HCT116 (cell line): Measurements from ENCODE around the gene RBM44. TPM values are rescaled to one million over a fixed set of nuclear protein-coding genes. Genes with fewer than 3 reads are reported as not detected.

Experiments used
- ATAC-seq: fragments of 200-7000 bp; cut with Tn5 transposase; 2 replicates; pipeline ENCODE4 v1.9.1; 2020; ENCODE audit warnings: mild to moderate bottlenecking, moderate library complexity
- BruUV-seq: library from RNA; stranded (reverse); fragments of 400-500 nt; replicated peaks from 2 replicates; lab custom pipeline; 2021; lab: Mats Ljungman, UMichigan
- CTCF ChIA-PET: fragments of 300-600 bp; sonication (Branson Sonifier 250); formaldehyde crosslinking; loops from one replicate; lab custom pipeline; 2021; ENCODE audit warnings: antibody characterized with exemption; lab: Charles Lee
- POLR2A ChIA-PET: fragments of 300-600, 350-600 bp; sonication (Branson Sonifier 250); formaldehyde crosslinking; loops from one replicate; lab custom pipeline; 2021; ENCODE audit warnings: antibody characterized with exemption; lab: Charles Lee
- RAD21 ChIA-PET, 2 experiments: fragments of 300-600 bp; sonication (Branson Sonifier 250); formaldehyde crosslinking; loops; one replicate each; lab custom pipeline; 2023; ENCODE audit warnings: low total read pairs in 2 of 2; ENCODE audit not compliant: uncharacterized antibody in 2 of 2, unreplicated experiment in 2 of 2, low non-redundant PET in 1 of 2; lab: Charles Lee
- DNase-seq: peaks from one replicate; pipeline ENCODE4 v3.0.0-alpha.2; 2010; ENCODE audit warnings: low read depth, low spot score
- H2AFZ ChIP-seq: fragments of 200-600 bp; shearing (Covaris generic), sonication (generic); 2 replicates; pipeline ENCODE4 v1.6.1; 2017; ENCODE audit warnings: low read depth, mixed run types, mixed read lengths, antibody characterized with exemption, low read length; ENCODE audit not compliant: poor library complexity, severe bottlenecking
- H3K27ac ChIP-seq: 2 replicates; pipeline ENCODE4 v1.5.1; 2012; ENCODE audit warnings: low read depth, low read length
- H3K27me3 ChIP-seq: fragments of 200-600 bp; sonication (generic); 2 replicates; pipeline ENCODE4 v1.6.1; 2016; ENCODE audit warnings: mixed run types, low read length, mixed read lengths; ENCODE audit not compliant: insufficient read depth
- H3K36me3 ChIP-seq, 2 experiments: fragments of 200-500 bp in 1 of 2; fragments of 200-600 bp in 1 of 2; sonication (Bioruptor generic) in 1 of 2; sonication (generic) in 1 of 2; 2 replicates each; pipeline versions ENCODE4 v1.5.1 to v1.6.1; 2014 to 2016; ENCODE audit warnings: low read length in 2 of 2, inconsistent platforms in 1 of 2, mixed read lengths in 1 of 2, mixed run types in 1 of 2; ENCODE audit not compliant: insufficient read depth in 2 of 2, control insufficient read depth in 1 of 2
- H3K4me1 ChIP-seq, 2 experiments: fragments of 200-600 bp in 1 of 2; sonication (generic) in 1 of 2; 2 replicates each; pipeline versions ENCODE4 v1.5.1 to v1.6.1; 2012 to 2017; ENCODE audit warnings: low read length in 2 of 2, inconsistent platforms in 1 of 2, mild to moderate bottlenecking in 1 of 2, mixed read lengths in 1 of 2, mixed run types in 1 of 2, moderate library complexity in 1 of 2; ENCODE audit not compliant: insufficient read depth in 2 of 2, control insufficient read depth in 1 of 2
- H3K4me2 ChIP-seq: fragments of 200-600 bp; sonication (generic); 2 replicates; pipeline ENCODE4 v1.6.1; 2017; ENCODE audit warnings: mixed run types, low read length, mixed read lengths
- H3K4me3 ChIP-seq, 2 experiments: fragments of 200-600 bp in 1 of 2; sonication (generic) in 1 of 2; replicated peaks in 1 of 2; 2 replicates each; pipeline ENCODE4 v1.5.1; 2011 to 2016; ENCODE audit warnings: low read length in 2 of 2, control low read depth in 1 of 2, low read depth in 1 of 2, mild to moderate bottlenecking in 1 of 2, mixed read lengths in 1 of 2, mixed run types in 1 of 2
- H3K79me2 ChIP-seq: fragments of 200-600 bp; sonication (generic); 2 replicates; pipeline ENCODE4 v1.6.1; 2017; ENCODE audit warnings: mild to moderate bottlenecking, mixed run types, low read length, moderate library complexity, mixed read lengths; ENCODE audit not compliant: insufficient read depth
- H3K9ac ChIP-seq: fragments of 200-600 bp; sonication (generic); 2 replicates; pipeline ENCODE4 v1.6.1; 2016; ENCODE audit warnings: low read length, mixed read lengths
- H3K9me2 ChIP-seq: fragments of 200-600 bp; sonication (generic), shearing (Covaris generic); 2 replicates; pipeline ENCODE4 v1.6.1; 2017; ENCODE audit warnings: mixed run types, mild to moderate bottlenecking, moderate library complexity; ENCODE audit not compliant: insufficient read depth
- H3K9me3 ChIP-seq, 2 experiments: fragments of 200-500 bp in 1 of 2; fragments of 200-600 bp in 1 of 2; sonication (Bioruptor generic) in 1 of 2; sonication (generic) in 1 of 2; 2 replicates each; pipeline ENCODE4 v1.6.1; 2014 to 2017; ENCODE audit warnings: low read length in 2 of 2, mixed read lengths in 2 of 2, inconsistent platforms in 1 of 2, low read depth in 1 of 2, mild to moderate bottlenecking in 1 of 2, mixed run types in 1 of 2, moderate library complexity in 1 of 2; ENCODE audit not compliant: control insufficient read depth in 1 of 2, insufficient read depth in 1 of 2
- H4K20me1 ChIP-seq: fragments of 200-600 bp; sonication (generic), shearing (Covaris generic); 2 replicates; pipeline ENCODE4 v1.6.1; 2017; ENCODE audit warnings: mixed run types, mild to moderate bottlenecking, moderate library complexity; ENCODE audit not compliant: insufficient read depth
- CEBPB ChIP-seq: IDR thresholded peaks from 2 replicates; pipeline ENCODE4 v1.6.1; 2012; ENCODE audit warnings: low read depth
- CTCF ChIP-seq, 3 experiments: fragments of 200-600 bp in 1 of 3; sonication (generic) in 1 of 3; IDR thresholded peaks in 2 of 3; conservative IDR thresholded peaks in 1 of 3; 2 replicates each; pipeline ENCODE4 v1.5.1; 2012 to 2017; ENCODE audit warnings: low read depth in 2 of 3, low read length in 2 of 3, antibody characterized with exemption in 1 of 3, borderline replicate concordance in 1 of 3, control low read depth in 1 of 3, mild to moderate bottlenecking in 1 of 3, mixed read lengths in 1 of 3, mixed run types in 1 of 3, moderate library complexity in 1 of 3; ENCODE audit not compliant: insufficient read depth in 1 of 3
- EGR1 ChIP-seq: IDR thresholded peaks from 2 replicates; pipeline ENCODE4 v1.6.1; 2012; ENCODE audit warnings: low read depth
- EZH2 ChIP-seq: fragments of 200-600 bp; sonication (generic); IDR thresholded peaks from 2 replicates; pipeline ENCODE4 v1.6.1; 2017; ENCODE audit warnings: antibody characterized with exemption, mixed run types
- POLR2A ChIP-seq: IDR thresholded peaks from 2 replicates; pipeline ENCODE4 v1.7.0; 2011; ENCODE audit warnings: borderline replicate concordance; ENCODE audit not compliant: insufficient read depth, insufficient read length; ENCODE audit errors: extremely low read depth
- TCF7L2 ChIP-seq: IDR thresholded peaks from 2 replicates; pipeline ENCODE4 v1.7.0; 2011; ENCODE audit warnings: borderline replicate concordance, inconsistent platforms; ENCODE audit not compliant: insufficient read depth, insufficient read length; ENCODE audit errors: extremely low read depth
- ZFX ChIP-seq: fragments of 450-650 bp; IDR thresholded peaks from 2 replicates; pipeline ENCODE4 v1.6.1; 2017
- ZNF274 ChIP-seq: fragments of 200-500 bp; sonication (Bioruptor generic); IDR thresholded peaks from 2 replicates; pipeline ENCODE4 v1.6.1; 2014; ENCODE audit warnings: mild to moderate bottlenecking, low read depth, low read length, inconsistent platforms
- intact Hi-C: fragments of 100-400 bp; cut with micrococcal nuclease; formaldehyde crosslinking; loops from 2 replicates; pipeline ENCODE4 v1.10.0; 2022
- total RNA-seq: library from RNA; stranded (reverse); gene quantifications from one replicate; pipeline ENCODE4 v1.2.1, GENCODE V29; 2021; ENCODE audit not compliant: unreplicated experiment
- TF ChIP-seq, protein P1 (sequence below): IDR thresholded peaks from 2 replicates; pipeline ENCODE4 v1.6.1; 2011; ENCODE audit warnings: mild to moderate bottlenecking, low read length, moderate library complexity; ENCODE audit not compliant: insufficient replicate concordance; ENCODE audit errors: extremely low read depth

RBM44 gene
- total RNA-seq, 1 experiment from 2014 or later: 0.54 TPM

GRCh38 chr2:237752761-237753165 lies 45.8 kb upstream of the RBM44 start:
- H3K9me3 ChIP-seq: no peaks in the 10 kb centered on the region
- no peaks in the 10 kb centered on the region; the same call in 1 of the 2 replicates for H3K79me2 ChIP-seq
- BruUV-seq: no TSS peak
- H3K4me3 ChIP-seq: no peak overlapping the region
- intact Hi-C loops: no loop called here
- no peak overlapping the region for H3K4me2 ChIP-seq
- ChIA-PET CTCF (no interaction called here), RAD21 (no interaction called here), POLR2A (no interaction called here)
- TF ChIP-seq, protein P1, sequence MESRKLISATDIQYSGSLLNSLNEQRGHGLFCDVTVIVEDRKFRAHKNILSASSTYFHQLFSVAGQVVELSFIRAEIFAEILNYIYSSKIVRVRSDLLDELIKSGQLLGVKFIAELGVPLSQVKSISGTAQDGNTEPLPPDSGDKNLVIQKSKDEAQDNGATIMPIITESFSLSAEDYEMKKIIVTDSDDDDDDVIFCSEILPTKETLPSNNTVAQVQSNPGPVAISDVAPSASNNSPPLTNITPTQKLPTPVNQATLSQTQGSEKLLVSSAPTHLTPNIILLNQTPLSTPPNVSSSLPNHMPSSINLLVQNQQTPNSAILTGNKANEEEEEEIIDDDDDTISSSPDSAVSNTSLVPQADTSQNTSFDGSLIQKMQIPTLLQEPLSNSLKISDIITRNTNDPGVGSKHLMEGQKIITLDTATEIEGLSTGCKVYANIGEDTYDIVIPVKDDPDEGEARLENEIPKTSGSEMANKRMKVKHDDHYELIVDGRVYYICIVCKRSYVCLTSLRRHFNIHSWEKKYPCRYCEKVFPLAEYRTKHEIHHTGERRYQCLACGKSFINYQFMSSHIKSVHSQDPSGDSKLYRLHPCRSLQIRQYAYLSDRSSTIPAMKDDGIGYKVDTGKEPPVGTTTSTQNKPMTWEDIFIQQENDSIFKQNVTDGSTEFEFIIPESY: no peak
- no peak for TF ChIP-seq EGR1
- no peak for TF ChIP-seq EZH2
- no peak for TF ChIP-seq ZNF274
- TF ChIP-seq POLR2A: no peak
- no peak for TF ChIP-seq TCF7L2
- TF ChIP-seq ZFX: no peak
- no peak for TF ChIP-seq CEBPB
- DNase-seq: no peak
- H3K9me2 ChIP-seq: no peaks in the 10 kb centered on the region
- H4K20me1 ChIP-seq: no peaks in the 10 kb centered on the region; the same call in 1 of the 2 replicates
- H3K9ac ChIP-seq: no peak overlapping the region
- H2AFZ ChIP-seq: no peak overlapping the region
- ATAC-seq: no peak
- no peaks in the 10 kb centered on the region for H3K27me3 ChIP-seq
- H3K36me3 ChIP-seq: peaks cover 28 to 45% of the 10 kb centered on the region in 2 experiments
- no peak overlapping the region for H3K27ac ChIP-seq
- H3K4me1 ChIP-seq: no peaks in the 10 kb centered on the region

DNA sequence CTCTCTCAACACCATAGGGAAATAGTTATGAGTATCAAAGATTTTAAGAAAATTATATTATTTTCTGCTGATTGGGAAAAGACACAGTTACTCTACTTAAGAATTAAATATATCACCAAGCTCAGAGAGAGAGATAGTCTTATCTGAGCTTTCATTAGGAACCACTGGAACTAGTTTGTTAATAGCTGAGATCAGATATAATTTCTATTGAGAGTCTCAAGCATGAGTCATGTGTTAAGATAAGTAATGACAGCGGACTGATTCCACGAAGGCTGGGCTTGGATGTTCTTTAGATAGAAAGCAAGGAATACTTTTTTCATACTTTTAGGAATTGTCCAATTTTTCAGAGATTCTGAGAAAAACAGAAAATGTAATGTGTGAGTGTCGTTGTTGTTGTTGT lies 44.4 kb upstream of the RBM44 start:
- Histone ChIP-seq H3K9me2 (no peaks in the 10 kb centered on the region), H3K4me1 (no peaks in the 10 kb centered on the region), H3K4me3 (no peak overlapping the region), H2AFZ (no peak overlapping the region), H3K27me3 (no peaks in the 10 kb centered on the region), H3K9me3 (no peaks in the 10 kb centered on the region), H3K9ac (no peak overlapping the region), H3K36me3 (peaks cover 25 to 45% of the 10 kb centered on the region in 2 experiments), H3K4me2 (no peak overlapping the region), H3K27ac (no peak overlapping the region), H4K20me1 (no peaks in the 10 kb centered on the region; the same call in 1 of the 2 replicates), H3K79me2 (no peaks in the 10 kb centered on the region; the same call in 1 of the 2 replicates)
- no peak for ATAC-seq
- CTCF ChIA-PET: interaction anchor here (0.8 kb wide), 1 partner anchor 81 kb away, joined by 3 read pairs; no protein-coding TSS in a partner anchor
- no TSS peak for BruUV-seq
- no peak for TF ChIP-seq CTCF (IDR thresholded peaks at IDR 0.05 in 2 of 3, conservative IDR thresholded peaks at IDR 0.05 in 1 of 3; ENCODE audit: borderline replicate concordance in 1 of 3, insufficient read depth in 1 of 3, low read depth in 2 of 3, low read length in 2 of 3)
- TF ChIP-seq CEBPB: no peak
- no peak for TF ChIP-seq POLR2A
- no peak for TF ChIP-seq EZH2
- TF ChIP-seq ZNF274: no peak
- intact Hi-C loops: no loop called here
- no peak for DNase-seq
- POLR2A ChIA-PET: no interaction called here
- RAD21 ChIA-PET: no interaction called here
